ENCODE measurements around the gene PPIL4.

PPIL4 gene, protein sequence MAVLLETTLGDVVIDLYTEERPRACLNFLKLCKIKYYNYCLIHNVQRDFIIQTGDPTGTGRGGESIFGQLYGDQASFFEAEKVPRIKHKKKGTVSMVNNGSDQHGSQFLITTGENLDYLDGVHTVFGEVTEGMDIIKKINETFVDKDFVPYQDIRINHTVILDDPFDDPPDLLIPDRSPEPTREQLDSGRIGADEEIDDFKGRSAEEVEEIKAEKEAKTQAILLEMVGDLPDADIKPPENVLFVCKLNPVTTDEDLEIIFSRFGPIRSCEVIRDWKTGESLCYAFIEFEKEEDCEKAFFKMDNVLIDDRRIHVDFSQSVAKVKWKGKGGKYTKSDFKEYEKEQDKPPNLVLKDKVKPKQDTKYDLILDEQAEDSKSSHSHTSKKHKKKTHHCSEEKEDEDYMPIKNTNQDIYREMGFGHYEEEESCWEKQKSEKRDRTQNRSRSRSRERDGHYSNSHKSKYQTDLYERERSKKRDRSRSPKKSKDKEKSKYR

GRCh38 chr6:149545754-149546471 lies at the start of gene PPIL4:
Gene PPIL4 (minus strand): TSS chr6:149546043. CDS start chr6:149546005, 38 bp downstream.
- peak; percentile 90 to 92 for DNase-seq (ENCODE audit: low read depth in 2 of 2)

- DNase-seq (ENCODE audit: low read depth in 2 of 2), result no peak
Measured at GRCh38 chr6:149593408-149593807, 47.6 kb upstream of the PPIL4 start.

GRCh38 chr6:149592983-149593382 lies 47.1 kb upstream of the PPIL4 start:
- no peak for DNase-seq (ENCODE audit: low read depth in 2 of 2)

- no peak for DNase-seq (ENCODE audit: low read depth in 2 of 2)
Measured at GRCh38 chr6:149586149-149586548, 40.3 kb upstream of the PPIL4 start.

GRCh38 chr6:149581349-149581748 lies 35.5 kb upstream of the PPIL4 start:
- DNase-seq (ENCODE audit: low read depth in 2 of 2), result no peak

- no peak for DNase-seq (ENCODE audit: low read depth in 2 of 2)
Measured at GRCh38 chr6:149580880-149581279, 35.0 kb upstream of the PPIL4 start.

DNA sequence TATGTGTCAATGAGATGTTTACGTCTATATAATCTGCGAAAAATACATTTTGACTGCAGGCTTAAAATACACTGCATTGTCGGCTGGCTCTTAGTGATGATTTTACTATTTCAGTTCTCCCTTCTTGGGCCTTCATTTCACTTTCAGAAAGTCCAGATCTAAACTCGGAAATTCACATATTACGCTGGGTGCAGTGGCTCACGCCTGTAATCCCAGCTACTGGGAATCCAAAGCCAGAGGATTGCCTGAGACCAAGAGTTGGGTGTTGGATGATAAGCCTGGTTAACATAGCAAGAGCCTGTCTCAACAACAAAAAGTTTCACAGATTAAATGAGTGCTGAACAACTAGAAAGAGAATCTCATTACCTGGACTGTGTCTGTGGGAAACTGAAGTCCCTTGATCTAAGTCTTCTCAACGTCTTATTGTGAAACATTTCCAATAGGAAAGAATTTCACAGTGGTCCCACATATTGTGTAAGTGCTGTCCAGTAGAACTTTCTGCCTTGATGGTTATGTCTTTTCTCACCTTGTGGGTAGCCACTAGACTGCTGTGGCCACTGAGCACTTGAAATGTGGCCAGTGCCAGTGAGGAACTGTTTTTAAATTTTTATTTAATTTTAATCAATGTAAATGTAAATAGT lies 22.2 kb upstream of the PPIL4 start:
- DNase-seq (ENCODE audit: low read depth in 2 of 2), result no peak

DNA sequence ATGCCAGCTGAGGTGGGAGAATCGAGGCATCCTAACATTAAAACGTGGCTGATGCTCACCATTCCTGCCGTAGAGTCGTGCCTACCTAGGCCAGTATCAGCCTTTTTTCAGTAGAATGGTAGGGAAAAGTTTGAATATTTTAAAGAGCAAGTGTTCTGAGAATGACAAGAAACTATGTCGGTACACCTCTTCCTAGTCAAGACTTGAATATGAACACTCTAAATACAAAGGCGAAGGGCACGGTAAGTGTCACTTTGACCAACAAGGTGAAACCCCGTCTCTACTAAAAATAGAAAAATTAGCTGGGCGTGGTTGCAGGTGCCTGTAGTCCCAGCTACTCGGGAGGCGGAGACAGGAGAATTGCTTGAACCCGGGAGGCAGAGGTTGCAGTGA lies 21.3 kb upstream of the PPIL4 start:
- DNase-seq (ENCODE audit: low read depth in 2 of 2), result no peak

DNA sequence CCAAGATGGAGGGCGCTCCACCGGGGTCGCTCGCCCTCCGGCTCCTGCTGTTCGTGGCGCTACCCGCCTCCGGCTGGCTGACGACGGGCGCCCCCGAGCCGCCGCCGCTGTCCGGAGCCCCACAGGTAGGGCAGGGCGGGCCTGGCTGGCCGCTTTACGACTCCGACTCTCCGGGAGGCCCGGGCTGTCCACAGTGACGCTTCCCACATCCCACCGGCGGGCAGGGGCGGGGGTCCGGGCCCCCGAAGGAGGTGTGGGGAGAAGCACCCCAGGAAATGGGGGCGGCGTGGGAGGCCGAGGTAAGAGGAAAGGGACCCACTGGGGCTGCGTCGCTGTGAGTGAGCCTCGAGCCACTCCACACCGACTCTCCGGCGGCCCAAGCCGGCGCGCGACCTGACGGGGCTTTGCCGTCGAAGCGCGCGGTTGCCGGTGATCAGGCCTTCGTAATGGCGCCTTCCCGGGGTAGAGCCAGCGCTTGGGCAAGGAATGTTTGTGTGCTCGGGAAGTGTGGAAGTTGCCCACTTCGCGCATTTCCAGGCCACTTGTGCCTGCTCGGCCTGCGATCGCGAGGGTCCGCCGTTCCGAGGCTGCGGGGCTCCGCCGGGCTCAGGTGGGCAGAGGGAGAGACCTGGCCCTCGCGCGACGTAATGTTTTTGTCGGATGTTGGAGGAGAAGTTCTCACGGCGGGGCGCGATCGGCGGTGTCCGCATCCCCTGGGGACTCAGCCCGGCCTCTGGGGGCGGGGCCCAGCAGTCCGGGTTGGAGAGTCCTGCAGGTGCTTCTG lies 20.8 kb upstream of the PPIL4 start:
- DNase-seq (ENCODE audit: low read depth in 2 of 2), result peak; percentile 26 to 30

DNA sequence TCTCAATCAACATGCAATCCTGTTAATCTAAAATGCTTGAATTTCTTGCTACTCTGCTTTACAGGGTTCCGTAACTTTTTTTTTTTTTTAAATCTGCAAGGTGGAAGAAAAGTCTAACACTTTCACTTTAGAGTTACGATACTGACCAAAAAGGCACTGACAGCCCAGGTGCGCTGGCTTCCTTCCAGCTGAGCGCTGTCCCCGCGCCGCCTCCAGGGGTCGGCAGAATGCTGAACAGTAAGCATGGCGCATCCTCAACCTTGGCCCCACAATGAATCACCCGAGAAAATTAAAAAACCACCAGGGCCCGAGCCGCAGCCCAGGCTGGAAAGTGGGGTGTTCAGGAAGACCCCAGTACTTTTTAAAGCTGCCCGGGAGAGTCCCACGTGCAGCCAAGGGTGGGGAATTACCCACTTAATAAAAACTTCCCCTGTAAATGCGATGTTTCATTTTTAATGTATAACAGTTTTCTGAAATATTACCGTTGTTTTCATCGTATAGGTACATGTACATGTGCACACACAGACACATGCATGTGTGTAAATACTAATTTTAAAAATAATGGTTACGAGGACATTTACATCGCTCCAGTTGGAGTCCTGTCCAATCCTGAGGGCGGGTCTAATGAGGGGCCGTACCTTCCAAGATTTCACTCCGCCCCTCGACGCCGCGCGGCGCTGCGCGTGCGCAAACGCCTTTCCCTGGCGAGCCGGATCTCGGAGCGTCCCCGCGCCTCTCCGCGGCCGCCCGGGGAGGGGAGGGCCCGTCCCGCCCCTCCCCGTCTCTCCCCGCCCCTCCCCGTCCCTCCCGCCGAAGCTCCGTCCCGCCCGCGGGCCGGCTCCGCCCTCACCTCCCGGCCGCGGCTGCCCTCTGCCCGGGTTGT lies 19.9 kb upstream of the PPIL4 start, which contains the start of gene GINM1:
TSS of gene GINM1 (plus strand) at position 849 of the 883 bp plus-strand sequence. CDS start 40 bp downstream, outside the sequence.
- peak; percentile 90 to 91 for DNase-seq (ENCODE audit: low read depth in 2 of 2)

DNA sequence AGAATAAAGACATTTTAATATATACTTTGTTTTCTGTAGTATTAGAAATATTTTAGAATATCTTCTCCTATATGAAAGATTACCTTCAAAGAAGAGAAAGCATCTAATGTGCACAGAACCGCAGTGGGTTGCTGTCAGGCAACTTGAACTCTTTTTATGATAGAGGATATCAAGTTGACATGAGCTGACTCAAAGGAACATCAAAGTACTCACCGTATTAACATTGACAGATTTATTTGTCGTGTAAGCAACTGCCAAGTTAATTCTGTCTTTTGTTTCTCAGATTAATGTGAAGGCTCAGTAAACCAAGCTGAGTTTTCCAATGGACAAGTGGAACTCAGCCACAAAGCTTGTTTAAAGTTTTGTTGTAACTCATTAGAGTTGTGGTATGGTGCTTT lies 18.1 kb upstream of the PPIL4 start:
- no peak for DNase-seq (ENCODE audit: low read depth in 2 of 2)

- no peak for DNase-seq (ENCODE audit: low read depth in 2 of 2)
Measured at GRCh38 chr6:149563203-149563927, 17.5 kb upstream of the PPIL4 start.

GRCh38 chr6:149560736-149561135 lies 14.9 kb upstream of the PPIL4 start:
- no peak for DNase-seq (ENCODE audit: low read depth in 2 of 2)

DNA sequence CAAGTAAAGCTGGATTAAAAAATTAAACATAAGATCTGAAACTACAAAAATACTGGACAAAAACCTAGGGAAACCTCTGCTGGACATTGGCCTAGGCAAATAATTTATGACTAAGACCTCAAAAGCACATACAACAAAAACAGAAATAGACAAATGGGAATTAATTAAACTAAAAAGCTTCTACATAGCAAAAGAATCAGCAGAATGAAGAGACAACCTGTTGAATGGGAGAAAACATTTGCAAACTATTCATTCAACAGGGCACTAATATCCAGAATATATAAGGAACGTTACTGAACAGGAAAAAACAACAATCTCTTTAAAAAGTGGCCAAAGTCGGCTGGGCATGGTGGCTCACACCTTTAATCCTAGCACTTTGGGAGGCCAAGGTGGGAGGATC lies 13.5 kb upstream of the PPIL4 start:
- DNase-seq (ENCODE audit: low read depth in 2 of 2), result no peak

GRCh38 chr6:149558029-149558428 lies 12.2 kb upstream of the PPIL4 start:
- DNase-seq (ENCODE audit: low read depth in 2 of 2), result no peak

DNA sequence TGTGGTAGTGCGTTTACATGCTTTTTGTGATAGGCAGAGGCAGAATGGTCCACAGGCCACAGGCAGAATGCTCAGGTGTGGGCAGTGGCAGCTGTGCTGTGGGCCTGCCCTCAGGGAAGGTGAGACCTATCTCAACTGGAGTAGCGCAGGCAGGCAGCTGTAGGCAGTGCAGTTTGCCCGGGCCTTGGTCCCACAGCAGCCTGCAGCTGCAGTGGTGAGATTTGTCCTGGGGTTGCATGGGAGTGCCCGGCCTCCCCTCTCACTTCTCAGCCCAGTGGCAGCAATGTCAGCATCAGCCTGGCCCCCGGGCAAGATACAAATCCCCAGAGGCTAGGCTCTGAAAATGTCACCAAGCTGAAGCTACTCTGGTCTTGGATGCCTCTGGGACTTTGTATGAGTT lies 6.1 kb upstream of the PPIL4 start:
- DNase-seq (ENCODE audit: low read depth in 2 of 2), result no peak

DNA sequence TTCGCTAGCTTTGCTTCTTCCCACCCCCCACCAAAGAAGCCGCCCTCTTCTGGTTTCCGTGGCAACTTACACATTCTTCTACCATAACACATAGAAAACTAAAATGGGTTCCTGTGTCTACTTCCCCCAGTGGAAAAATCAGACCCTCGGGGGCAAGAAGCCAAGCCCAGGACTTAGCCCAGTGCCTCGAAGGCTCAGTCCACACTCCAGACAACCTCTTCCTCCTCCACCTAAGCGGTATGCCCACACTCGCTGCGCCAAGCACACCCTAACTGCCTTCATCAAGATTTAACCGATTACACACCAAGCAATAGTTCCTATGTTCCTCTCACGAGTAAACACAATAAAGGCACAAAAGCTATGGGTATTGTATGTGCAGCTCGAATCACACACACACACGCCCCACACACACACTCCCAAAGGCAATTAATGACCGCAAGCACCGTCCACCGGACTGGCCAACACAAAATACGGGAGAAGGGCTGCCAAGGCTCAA lies 537 bp downstream of the PPIL4 start:
- DNase-seq (ENCODE audit: low read depth in 2 of 2), result peak; percentile 20 to 44

DNA sequence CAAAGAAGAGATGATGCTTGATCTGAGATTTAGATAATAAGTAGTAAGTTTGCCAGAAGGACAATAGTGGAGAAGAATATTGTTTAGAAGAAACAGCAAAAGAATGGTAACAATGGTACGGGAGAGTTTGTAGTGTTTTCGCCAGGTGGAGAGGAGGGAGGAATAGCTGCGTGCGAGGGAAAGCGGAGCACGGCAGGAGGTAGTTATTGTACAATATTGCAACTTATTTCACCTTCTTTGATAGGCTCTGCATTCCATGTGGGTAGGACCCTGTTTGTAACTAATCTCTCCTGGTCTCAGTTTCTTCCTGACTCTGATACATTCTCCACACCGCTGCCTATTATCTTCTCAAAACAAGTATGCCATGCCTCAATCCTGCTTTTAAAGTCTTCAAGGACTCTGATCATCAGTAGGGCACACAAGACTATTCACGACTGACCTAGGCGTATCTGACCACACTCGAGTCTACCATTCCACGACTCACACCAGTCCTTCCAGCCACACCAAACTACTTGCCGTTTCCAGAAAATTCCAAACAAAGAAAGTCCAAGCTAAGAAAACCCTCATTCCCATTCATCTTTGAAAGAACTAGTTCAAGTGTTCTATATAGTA lies 1.1 kb downstream of the PPIL4 start:
- DNase-seq (ENCODE audit: low read depth in 2 of 2), result no peak

- DNase-seq (ENCODE audit: low read depth in 2 of 2), result no peak
Measured at GRCh38 chr6:149541139-149541538, 4.7 kb downstream of the PPIL4 start.

Measured in activated CD8-positive, alpha-beta memory T cell treated with anti-CD3 and anti-CD28 coated beads for 4 hours (primary cell).